Ovary (tissue), 3 donors: ENCODE measurements around the gene HDAC9.

Experiments used
- POLR2A ChIP-seq: fragments of 450-650 bp; IDR thresholded peaks from one replicate; pipeline ENCODE4 v1.6.1; 2017; ENCODE audit warnings: antibody characterized with exemption, mild to moderate bottlenecking, moderate library complexity
- TF ChIP-seq, protein P1 (sequence below), 3 donors: fragments of 450-650 bp in 2 of 3; fragments of 200-600 bp in 1 of 3; IDR thresholded peaks; one replicate each; pipeline versions ENCODE4 v1.5.1 to v1.8.0; 2016 to 2022; ENCODE audit warnings: antibody characterized with exemption in 3 of 3, mild to moderate bottlenecking in 1 of 3
- donor health status: DM: no; HTN: no; CAD: no.

DNA sequence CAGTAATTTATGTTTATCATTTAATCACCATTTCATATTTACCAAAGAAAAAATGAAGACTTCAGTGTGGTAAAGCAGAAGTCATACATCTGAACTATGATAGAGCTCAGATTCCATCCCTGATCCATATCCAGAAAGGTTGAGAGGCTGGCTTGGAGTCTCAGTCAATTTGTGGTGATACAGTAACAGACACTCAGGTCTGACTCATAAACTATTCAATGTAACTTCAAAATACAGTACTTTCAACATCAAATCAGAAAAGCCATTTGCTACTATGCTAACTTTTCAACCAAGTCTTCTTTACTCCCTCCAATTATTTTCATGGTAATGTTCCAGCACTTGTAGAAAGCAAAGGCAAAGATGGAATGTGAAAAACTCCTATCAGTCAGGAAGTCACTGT is 190.4 kb downstream of the HDAC9 start:
- TF ChIP-seq, protein P1, sequence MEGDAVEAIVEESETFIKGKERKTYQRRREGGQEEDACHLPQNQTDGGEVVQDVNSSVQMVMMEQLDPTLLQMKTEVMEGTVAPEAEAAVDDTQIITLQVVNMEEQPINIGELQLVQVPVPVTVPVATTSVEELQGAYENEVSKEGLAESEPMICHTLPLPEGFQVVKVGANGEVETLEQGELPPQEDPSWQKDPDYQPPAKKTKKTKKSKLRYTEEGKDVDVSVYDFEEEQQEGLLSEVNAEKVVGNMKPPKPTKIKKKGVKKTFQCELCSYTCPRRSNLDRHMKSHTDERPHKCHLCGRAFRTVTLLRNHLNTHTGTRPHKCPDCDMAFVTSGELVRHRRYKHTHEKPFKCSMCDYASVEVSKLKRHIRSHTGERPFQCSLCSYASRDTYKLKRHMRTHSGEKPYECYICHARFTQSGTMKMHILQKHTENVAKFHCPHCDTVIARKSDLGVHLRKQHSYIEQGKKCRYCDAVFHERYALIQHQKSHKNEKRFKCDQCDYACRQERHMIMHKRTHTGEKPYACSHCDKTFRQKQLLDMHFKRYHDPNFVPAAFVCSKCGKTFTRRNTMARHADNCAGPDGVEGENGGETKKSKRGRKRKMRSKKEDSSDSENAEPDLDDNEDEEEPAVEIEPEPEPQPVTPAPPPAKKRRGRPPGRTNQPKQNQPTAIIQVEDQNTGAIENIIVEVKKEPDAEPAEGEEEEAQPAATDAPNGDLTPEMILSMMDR (IDR thresholded peaks at IDR 0.05): no peak
- TF ChIP-seq POLR2A: no peak
